Stimulated activated CD4-positive, alpha-beta T cell treated with anti-CD3 and anti-CD28 coated beads, Interleukin-2, amount 100 ng/mL, for 4 hours (primary cell): ENCODE data around the gene HIBADH.

Source experiments
- DNase-seq: peaks from one replicate; pipeline ENCODE4 v3.0.0-alpha.2; 2020; ENCODE audit warnings: low read depth

HIBADH gene

GRCh38 chr7:27662490-27663205 is at the start of gene HIBADH:
HIBADH (minus strand) TSS chr7:27662883; CDS start chr7:27662788, 95 bp downstream.
- DNase-seq = peak; percentile 95

- DNase-seq = no peak
These were observed 49.5 kb upstream of the HIBADH start for GRCh38 chr7:27712217-27712616.

- DNase-seq = no peak
These were observed 46.7 kb upstream of the HIBADH start for GRCh38 chr7:27709137-27710075.

- DNase-seq = no peak
These were observed 45.8 kb upstream of the HIBADH start for GRCh38 chr7:27708485-27708884.

GRCh38 chr7:27705200-27705594 is 42.5 kb upstream of the HIBADH start:
- DNase-seq = no peak

- DNase-seq = no peak
These were observed 41.9 kb upstream of the HIBADH start for GRCh38 chr7:27704422-27705199.

GRCh38 chr7:27703181-27703580 is 40.5 kb upstream of the HIBADH start:
- no peak for DNase-seq

GRCh38 chr7:27700501-27700900 is 37.8 kb upstream of the HIBADH start:
- DNase-seq = no peak

- DNase-seq = no peak
These were observed 37.1 kb upstream of the HIBADH start for GRCh38 chr7:27699751-27700150.

- DNase-seq = no peak
These were observed 35.3 kb upstream of the HIBADH start for GRCh38 chr7:27697861-27698430.

- DNase-seq = no peak
These were observed 32.4 kb upstream of the HIBADH start for GRCh38 chr7:27695096-27695495.

GRCh38 chr7:27693794-27694193 is 31.1 kb upstream of the HIBADH start:
- no peak for DNase-seq

- no peak for DNase-seq
These were observed 28.0 kb upstream of the HIBADH start for GRCh38 chr7:27690649-27691048.

GRCh38 chr7:27689591-27690164 is 27.0 kb upstream of the HIBADH start:
- DNase-seq = no peak

- DNase-seq = no peak
These were observed 26.5 kb upstream of the HIBADH start for GRCh38 chr7:27689150-27689549.

- no peak for DNase-seq
These were observed 26.0 kb upstream of the HIBADH start for GRCh38 chr7:27688646-27689045.

GRCh38 chr7:27688056-27688455 is 25.4 kb upstream of the HIBADH start:
- no peak for DNase-seq

- no peak for DNase-seq
These were observed 23.6 kb upstream of the HIBADH start for GRCh38 chr7:27686315-27686714.

GRCh38 chr7:27685893-27686292 is 23.2 kb upstream of the HIBADH start:
- DNase-seq = no peak

- no peak for DNase-seq
These were observed 22.5 kb upstream of the HIBADH start for GRCh38 chr7:27685209-27685608.

- DNase-seq = no peak
These were observed 21.8 kb upstream of the HIBADH start for GRCh38 chr7:27684491-27684890.

- no peak for DNase-seq
These were observed 17.9 kb upstream of the HIBADH start for GRCh38 chr7:27680610-27681009.
